Measurements from ENCODE around the gene ACAD9. TPM values are rescaled to one million over a fixed set of nuclear protein-coding genes. Genes with fewer than 3 reads are reported as not detected.

ACAD9 gene
- total and polyA plus RNA-seq, 2 of the 13 experiments (the other 11 are each of a cell fraction or from before 2014, with no cell fraction given): 15.3 to 38.2 TPM

GRCh38 chr3:128874481-128875180 is 4.8 kb upstream of the ACAD9 start:
- H3K4me3 ChIP-seq (replicated peaks in 1 of 3; ENCODE audit: insufficient read depth in 1 of 3, low read depth in 2 of 3, low read length in 3 of 3): no peak overlapping the region
- TF ChIP-seq MAFK (conservative IDR thresholded peaks at IDR 0.05 in 1 of 2, IDR thresholded peaks at IDR 0.05 in 1 of 2; ENCODE audit: low read length in 2 of 2) (no peak), PITX1 (CRISPR knock-in tag; IDR thresholded peaks at IDR 0.05) (no peak)
- no peaks in the 10 kb centered on the region for H4K20me1 ChIP-seq (ENCODE audit: insufficient read depth, low read length)
- no peak for DNase-seq (ENCODE audit: low spot score)
- no TSS peak for BruUV-seq (replicated peaks)
- H2AFZ ChIP-seq (ENCODE audit: low read length): no peak overlapping the region
- ChIA-PET CTCF (ENCODE audit: low intra/inter-chr PET ratio, low total read pairs) (interaction anchor here (1.6 kb wide), 1 partner anchor 76 kb away, joined by 7 read pairs; no protein-coding TSS in a partner anchor), POLR2A (no interaction called here)
- no peaks in the 10 kb centered on the region for H3K9me3 ChIP-seq (ENCODE audit: low read length)
- peaks cover 0 to 6% of the 10 kb centered on the region in 2 experiments; a peak in 1 of 5 replicates for H3K27me3 ChIP-seq (ENCODE audit: control insufficient read depth in 1 of 2, insufficient read depth in 2 of 2, low read length in 2 of 2)
- H3K79me2 ChIP-seq (ENCODE audit: insufficient read depth, low read length): peaks cover 14% of the 10 kb centered on the region
- H3K27ac ChIP-seq (ENCODE audit: extremely low read length, insufficient read depth, low read length): no peak overlapping the region
- FAIRE-seq: no peak
- H3K36me3 ChIP-seq (replicated peaks in 1 of 2; ENCODE audit: control insufficient read depth in 1 of 2, insufficient read depth in 2 of 2, low read length in 2 of 2): no peaks in the 10 kb centered on the region
- H3K9ac ChIP-seq (ENCODE audit: insufficient read depth, low read depth, low read length): no peak overlapping the region
- no peak overlapping the region for H3K4me2 ChIP-seq (ENCODE audit: low read depth, low read length)
- WGBS (ENCODE audit: low lambda C conversion rate): 38% methylated on average over 3 of the region's 3 CpGs
- intact Hi-C loops (cut with micrococcal nuclease; ENCODE audit: unreplicated experiment): loop anchor here (5.0 kb wide), 1 partner anchor 78 kb away; no protein-coding TSS in a partner anchor
- no peak for ATAC-seq
- in situ Hi-C loops (cut with HindIII; ENCODE audit: extremely low pct_ligation_motif_present, low pct_unique_long_range_greater_than_20kb): no loop called here
- H3K4me1 ChIP-seq (ENCODE audit: insufficient read depth, low read length): peaks cover 19% of the 10 kb centered on the region

GRCh38 chr3:128875556-128876120 is 3.8 kb upstream of the ACAD9 start:
- WGBS (ENCODE audit: low lambda C conversion rate): 63% methylated on average over 12 of the region's 12 CpGs
- Histone ChIP-seq H3K9me3 (ENCODE audit: low read length) (no peaks in the 10 kb centered on the region), H3K27me3 (ENCODE audit: control insufficient read depth in 1 of 2, insufficient read depth in 2 of 2, low read length in 2 of 2) (peaks cover 0 to 6% of the 10 kb centered on the region in 2 experiments; a peak in 1 of 5 replicates), H3K27ac (ENCODE audit: extremely low read length, insufficient read depth, low read length) (no peak overlapping the region), H3K79me2 (ENCODE audit: insufficient read depth, low read length) (peaks cover 23% of the 10 kb centered on the region), H3K4me3 (replicated peaks in 1 of 3; ENCODE audit: insufficient read depth in 1 of 3, low read depth in 2 of 3, low read length in 3 of 3) (no peak overlapping the region), H2AFZ (ENCODE audit: low read length) (no peak overlapping the region), H3K36me3 (replicated peaks in 1 of 2; ENCODE audit: control insufficient read depth in 1 of 2, insufficient read depth in 2 of 2, low read length in 2 of 2) (no peaks in the 10 kb centered on the region), H4K20me1 (ENCODE audit: insufficient read depth, low read length) (no peaks in the 10 kb centered on the region), H3K9ac (ENCODE audit: insufficient read depth, low read depth, low read length) (no peak overlapping the region), H3K4me1 (ENCODE audit: insufficient read depth, low read length) (peaks cover 22% of the 10 kb centered on the region), H3K4me2 (ENCODE audit: low read depth, low read length) (no peak overlapping the region)
- FAIRE-seq (no peak), DNase-seq (ENCODE audit: low spot score) (peak; percentile 32), ATAC-seq (peak; percentile 75)
- POLR2A ChIA-PET: no interaction called here
- CTCF ChIA-PET (ENCODE audit: low intra/inter-chr PET ratio, low total read pairs): interaction anchor here (1.6 kb wide), 1 partner anchor 75 kb away, joined by 7 read pairs; no protein-coding TSS in a partner anchor
- no TSS peak for BruUV-seq (replicated peaks)
- intact Hi-C loops (cut with micrococcal nuclease; ENCODE audit: unreplicated experiment) (loop anchor here (5.0 kb wide), 1 partner anchor 77 kb away; no protein-coding TSS in a partner anchor), in situ Hi-C loops (cut with HindIII; ENCODE audit: extremely low pct_ligation_motif_present, low pct_unique_long_range_greater_than_20kb) (no loop called here)
- peak; percentile 76 for TF ChIP-seq XRCC5 (optimal IDR thresholded peaks at IDR 0.05; ENCODE audit: low read length)
- TF ChIP-seq ELF3 (CRISPR knock-in tag; IDR thresholded peaks at IDR 0.05): no peak
- TF ChIP-seq MAX (IDR thresholded peaks at IDR 0.05): 0 out of 2 replicates have a peak, but pooled peaks have one; percentile 15
- TF ChIP-seq ZNF281 (CRISPR knock-in tag; IDR thresholded peaks at IDR 0.05; ENCODE audit: borderline replicate concordance): peak; percentile 59; the same call in 1 of the 2 replicates
- peak; percentile 84 for TF ChIP-seq CTCF (CRISPR knock-in tag; IDR thresholded peaks at IDR 0.05)
- TF ChIP-seq SMC3 (IDR thresholded peaks at IDR 0.05; ENCODE audit: low read length): peak; percentile 29; the same call in 1 of the 2 replicates
- peak; percentile 76 for TF ChIP-seq STAG1 (CRISPR knock-in tag; IDR thresholded peaks at IDR 0.05)
- 0 out of 2 replicates have a peak, but pooled peaks have one; percentile 42 for TF ChIP-seq RAD21 (CRISPR knock-in tag; IDR thresholded peaks at IDR 0.05)

Measured in HepG2 (cell line).